Cardiac septum (tissue), 1 donor: ENCODE results near the gene HSPB1. TPM values are rescaled to one million over a fixed set of nuclear protein-coding genes. Genes with fewer than 3 reads are reported as not detected.

Source experiments
- DNase-seq: peaks from one replicate; pipeline ENCODE4 v3.0.0-alpha.2; 2020; ENCODE audit warnings: low spot score
- intact Hi-C: fragments of 100-400 bp; cut with DNase I; formaldehyde crosslinking; loops from one replicate; pipeline ENCODE4 v1.14.0; 2022
- total RNA-seq: library from RNA; stranded (reverse); fragmentation: NEBNext Ultra II Directional; extraction: Animal tissue kit (Norgen Biotek cat#: 25700); gene quantifications from one replicate; pipeline ENCODE4 v1.2.1, GENCODE V29; 2021
- donor health status: DM: no; HTN: no; CAD: no.

The HSPB1 gene
- total RNA-seq, 1 donor from 2014 or later, result 2,571 TPM

DNA sequence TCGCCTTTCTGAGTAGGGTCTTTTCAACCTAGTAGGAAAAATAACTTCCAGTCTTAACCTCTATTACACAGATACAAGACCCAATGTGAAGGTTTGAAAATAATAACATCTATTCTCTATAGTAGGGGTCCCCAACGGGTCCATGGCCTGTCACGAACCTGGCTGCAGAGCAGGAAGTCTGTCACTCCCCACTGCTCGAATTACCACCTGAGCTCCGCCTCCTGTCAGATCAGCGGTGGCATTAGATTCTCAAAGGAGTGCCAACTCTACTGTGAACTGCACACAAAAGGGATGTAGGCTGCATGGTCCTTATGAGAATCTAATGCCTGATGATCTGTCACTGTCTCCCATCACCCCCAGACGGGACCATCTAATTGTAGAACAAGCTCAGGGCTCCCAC lies 48.9 kb downstream of the HSPB1 start:
- intact Hi-C loops, result no loop called here

GRCh38 chr7:76352193-76352592 lies 49.7 kb downstream of the HSPB1 start:
- DNase-seq, result no peak

More for the DNA sequence above, 48.9 kb downstream of the HSPB1 start:
- DNase-seq, result no peak

DNA sequence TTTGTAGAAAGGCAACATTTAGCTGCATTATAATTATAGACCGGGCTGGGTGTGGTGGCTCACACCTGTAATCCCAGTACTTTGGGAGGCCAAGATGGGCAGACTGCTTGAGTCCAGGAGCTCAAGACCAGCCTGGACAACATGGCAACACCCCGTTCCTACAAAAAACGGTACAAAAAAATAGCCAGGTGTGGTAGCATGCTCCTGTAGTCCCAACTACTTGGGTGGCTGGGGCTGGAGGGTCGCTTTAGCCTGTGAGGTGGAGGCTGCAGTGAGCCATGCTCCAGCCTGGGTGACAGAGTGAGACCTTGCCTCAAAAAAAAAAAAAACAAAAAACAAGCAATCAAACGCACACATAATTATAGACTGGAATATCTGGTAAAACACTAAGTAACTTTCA lies 51.3 kb downstream of the HSPB1 start:
- DNase-seq, result no peak
- intact Hi-C loops, result no loop called here

More at GRCh38 chr7:76352193-76352592, 49.7 kb downstream of the HSPB1 start:
- intact Hi-C loops, result no loop called here

Other genes with a start within 250 kb of the HSPB1 start
- 7.6 TPM for gene SRRM3, start 100.8 kb upstream of the HSPB1 start, total RNA-seq
- gene YWHAG, start 56.3 kb downstream of the HSPB1 start, total RNA-seq, result 183 TPM
- 0.51 TPM for gene SSC4D, start 107.0 kb downstream of the HSPB1 start, total RNA-seq
- gene ZP3, start 122.3 kb downstream of the HSPB1 start, total RNA-seq, result not detected
- gene DTX2, start 159.0 kb downstream of the HSPB1 start, total RNA-seq, result 11.5 TPM
- gene UPK3B, start 207.9 kb downstream of the HSPB1 start, total RNA-seq, result 0.38 TPM
- gene SPDYE16, start 240.6 kb downstream of the HSPB1 start, total RNA-seq, result not detected